GM12878 (cell line): ENCODE results near the gene AEBP2. TPM values are rescaled to one million over a fixed set of nuclear protein-coding genes. Genes with fewer than 3 reads are reported as not detected.

ENCODE experiments used
- ATAC-seq: fragments of 200-7000 bp; cut with Tn5 transposase; 3 replicates; pipeline ENCODE4 v1.9.1; 2020; ENCODE audit warnings: mild to moderate bottlenecking, moderate library complexity
- BruUV-seq: library from RNA; stranded (reverse); fragments of 400-500 nt; replicated peaks from 2 replicates; lab custom pipeline; 2021; lab: Mats Ljungman, UMichigan
- CTCF ChIA-PET: fragments of 300-600 bp; sonication (Branson Sonifier 250); formaldehyde crosslinking; extraction: SDS; loops from one replicate; lab custom pipeline; 2021; ENCODE audit warnings: inconsistent platforms; lab: Yijun Ruan, JAX
- POLR2A ChIA-PET: fragments of 350-600 bp; formaldehyde crosslinking; extraction: SDS; loops from one replicate; lab custom pipeline; 2021; ENCODE audit warnings: inconsistent platforms; lab: Charles Lee
- RAD21 ChIA-PET: fragments of 300-600 bp; sonication (Branson Sonifier 250); formaldehyde crosslinking; loops from one replicate; lab custom pipeline; 2023; ENCODE audit warnings: antibody characterized with exemption; ENCODE audit not compliant: unreplicated experiment; lab: Charles Lee
- SMC1A ChIA-PET: fragments of 300-600 bp; sonication (Branson Sonifier 250); formaldehyde crosslinking; loops from one replicate; lab custom pipeline; 2023; ENCODE audit not compliant: unreplicated experiment, uncharacterized antibody; lab: Charles Lee
- DNase-seq: peaks from one replicate; pipeline ENCODE4 v3.0.0-alpha.2; 2011; ENCODE audit warnings: low read depth, low spot score
- FAIRE-seq: peaks from 3 replicates; lab custom pipeline; 2011; peaks lifted over from hg19 to GRCh38; lab: Jason Lieb, UNC
- H2AFZ ChIP-seq: 2 replicates; pipeline ENCODE4 v1.6.0; 2011; ENCODE audit warnings: low read depth, low read length, control low read depth; ENCODE audit not compliant: control insufficient read depth
- H3K27ac ChIP-seq: 2 replicates; pipeline ENCODE4 v1.5.1; 2011; ENCODE audit warnings: control low read depth; ENCODE audit not compliant: control insufficient read depth, insufficient read depth
- H3K27me3 ChIP-seq, 2 experiments: replicated peaks in 1 of 2; 2 replicates each; pipeline versions ENCODE4 v1.6.0 to v1.6.1; 2011; ENCODE audit warnings: low read length in 1 of 2; ENCODE audit not compliant: control insufficient read depth in 2 of 2, insufficient read depth in 2 of 2
- H3K36me3 ChIP-seq, 2 experiments: 2 replicates each; pipeline ENCODE4 v1.5.1; 2011; ENCODE audit warnings: low read length in 1 of 2; ENCODE audit not compliant: control insufficient read depth in 2 of 2, insufficient read depth in 2 of 2
- H3K4me1 ChIP-seq: 2 replicates; pipeline ENCODE4 v1.6.1; 2011; ENCODE audit warnings: mild to moderate bottlenecking, low read length, moderate library complexity, mixed read lengths; ENCODE audit not compliant: control insufficient read depth, insufficient read depth
- H3K4me2 ChIP-seq: 2 replicates; pipeline ENCODE4 v1.6.0; 2011; ENCODE audit warnings: control low read depth; ENCODE audit not compliant: control insufficient read depth, insufficient read depth
- H3K4me3 ChIP-seq: fragments of 200-600 bp; sonication (generic); 2 replicates; pipeline ENCODE4 v1.5.1; 2016
- H3K79me2 ChIP-seq: 2 replicates; pipeline ENCODE4 v1.6.0; 2011; ENCODE audit warnings: low read length; ENCODE audit not compliant: control insufficient read depth, insufficient read depth
- H3K9ac ChIP-seq: 2 replicates; pipeline ENCODE4 v1.8.0; 2011; ENCODE audit warnings: low read length, control low read depth, mixed read lengths; ENCODE audit not compliant: control insufficient read depth, insufficient read depth
- H3K9me3 ChIP-seq: replicated peaks from 3 replicates; pipeline ENCODE4 v1.5.1; 2011; ENCODE audit warnings: mild to moderate bottlenecking, low read length; ENCODE audit not compliant: control insufficient read depth, insufficient read depth
- H4K20me1 ChIP-seq: 2 replicates; pipeline ENCODE4 v1.6.0; 2011; ENCODE audit not compliant: control insufficient read depth, insufficient read depth
- ATF2 ChIP-seq: IDR thresholded peaks from 2 replicates; pipeline ENCODE4 v1.6.1; 2012; ENCODE audit warnings: low read length, inconsistent platforms
- CREM ChIP-seq: IDR thresholded peaks from 2 replicates; pipeline ENCODE4 v1.6.1; 2014; ENCODE audit warnings: antibody characterized with exemption, low read depth
- KAT2A ChIP-seq: conservative IDR thresholded peaks from 2 replicates; pipeline ENCODE4 v1.6.1; 2011; ENCODE audit warnings: low read depth, low read length; ENCODE audit not compliant: control insufficient read depth
- KLF5 ChIP-seq: fragments of 450-650 bp; IDR thresholded peaks from 2 replicates; pipeline ENCODE4 v1.6.1; 2014; ENCODE audit warnings: mild to moderate bottlenecking; ENCODE audit not compliant: partially characterized antibody
- NR2C1 ChIP-seq: fragments of 450-650 bp; IDR thresholded peaks from 2 replicates; pipeline ENCODE4 v1.6.1; 2017; ENCODE audit warnings: antibody characterized with exemption, mild to moderate bottlenecking, moderate library complexity
- RCOR1 ChIP-seq: conservative IDR thresholded peaks from 2 replicates; pipeline ENCODE4 v1.6.1; 2012; ENCODE audit warnings: low read depth, low read length, improper control_type of control experiment
- SIX5 ChIP-seq: IDR thresholded peaks from 2 replicates; pipeline ENCODE4 v1.6.1; 2011; ENCODE audit warnings: mild to moderate bottlenecking, low read depth, low read length, moderate library complexity; ENCODE audit not compliant: severe bottlenecking
- SREBF2 ChIP-seq: IDR thresholded peaks from 2 replicates; pipeline ENCODE4 v1.6.1; 2012; ENCODE audit warnings: mild to moderate bottlenecking, low read length
- USF2 ChIP-seq: IDR thresholded peaks from 2 replicates; pipeline ENCODE4 v1.6.1; 2011; ENCODE audit warnings: low read depth, low read length, improper control_type of control experiment, borderline replicate concordance
- in situ Hi-C: fragments of 300-500 bp; cut with MboI; formaldehyde crosslinking; loops from 9 replicates; pipeline ENCODE4 v1.14.3; 2018; ENCODE audit warnings: mixed read lengths
- intact Hi-C: fragments of 100-400 bp; cut with micrococcal nuclease; formaldehyde crosslinking; loops from one replicate; pipeline ENCODE4 v1.14.2; 2022; ENCODE audit not compliant: unreplicated experiment
- polyA plus RNA-seq, 11 experiments: library from polyadenylated mRNA; depleted of rRNA in 4 of 11; unstranded in 6 of 11; stranded (reverse) in 5 of 11; fragments of >200 nt; fragmentation: Nextera tagmentation in 4 of 11; fragmentation: Illumina TruSeq in 1 of 11; extraction: Ambion mirVana in 4 of 11; extraction: Trizol in 1 of 11; gene quantifications; 1 replicate in 1 of 11; 2 replicates in 10 of 11; pipeline versions ENCODE4 v1.2.1 to v1.2.3, GENCODE V29; 2011 to 2016; ENCODE audit warnings: inconsistent platforms in 2 of 11, missing spikeins in 2 of 11, low read depth in 1 of 11
- total RNA-seq, 4 experiments: library from RNA; depleted of rRNA in 3 of 4; stranded (reverse); fragments of >200 nt in 3 of 4; fragmentation: Illumina TruSeq in 1 of 4; extraction: Trizol in 1 of 4; gene quantifications; 2 replicates each; pipeline versions ENCODE4 v1.2.1 to v1.2.3, GENCODE V29; 2013 to 2021

Gene AEBP2
- total and polyA plus RNA-seq, 10 of the 15 experiments (the other 5 are each of a cell fraction or from before 2014, with no cell fraction given): 17.6 to 126 (median 44.8) TPM

GRCh38 chr12:19506497-19506896 is 67.2 kb downstream of the AEBP2 start:
- ChIA-PET SMC1A (interaction anchor here (1.2 to 1.5 kb wide), 2 partner anchors 8 to 135 kb away, joined by 3 read pairs; no protein-coding TSS in a partner anchor), CTCF (no interaction called here), RAD21 (interaction anchor here (1.3 kb wide), 1 partner anchor 16 kb away, joined by 3 read pairs; no protein-coding TSS in a partner anchor), POLR2A (interaction anchor here (1.0 kb wide), 1 partner anchor 11 kb away, joined by 3 read pairs; no protein-coding TSS in a partner anchor)
- FAIRE-seq (no peak), ATAC-seq (no peak), DNase-seq (no peak)
- H3K9ac ChIP-seq: no peak overlapping the region
- no peaks in the 10 kb centered on the region for H3K9me3 ChIP-seq
- no TSS peak for BruUV-seq
- no peaks in the 10 kb centered on the region; the same call in 1 of the 2 replicates for H3K4me1 ChIP-seq
- in situ Hi-C loops (no loop called here), intact Hi-C loops (no loop called here)
- H4K20me1 ChIP-seq: no peaks in the 10 kb centered on the region; the same call in 1 of the 2 replicates
- no peak overlapping the region for H3K4me3 ChIP-seq
- H3K27me3 ChIP-seq: no peaks in the 10 kb centered on the region
- no peak overlapping the region for H2AFZ ChIP-seq
- TF ChIP-seq KAT2A: no peak
- no peak for TF ChIP-seq NR2C1
- TF ChIP-seq KLF5: no peak
- no peak for TF ChIP-seq CREM
- no peak for TF ChIP-seq ATF2
- TF ChIP-seq RCOR1: no peak
- no peak for TF ChIP-seq SIX5
- TF ChIP-seq SREBF2: no peak
- no peak for TF ChIP-seq USF2
- H3K27ac ChIP-seq: no peak overlapping the region
- peaks cover 1 to 5% of the 10 kb centered on the region in 2 experiments; a peak in 3 of 4 replicates for H3K36me3 ChIP-seq
- peaks cover 8% of the 10 kb centered on the region for H3K79me2 ChIP-seq
- no peak overlapping the region for H3K4me2 ChIP-seq
